Fibroblast of skin of back (primary cell): ENCODE measurements around the gene FOXP3. TPM values are rescaled to one million over a fixed set of nuclear protein-coding genes. Genes with fewer than 3 reads are reported as not detected.
A peak's percentile ranks its signal among the peaks of the same experiment; 100 is the strongest.
"Not testable (repeated sequence)": the region's sequence is repeated elsewhere in the genome, so short reads cannot be mapped to it uniquely, and the experiment has no call there.

Experiments
- DNase-seq: peaks from one replicate; pipeline ENCODE4 v3.0.0-alpha.2; 2013
- polyA plus RNA-seq, 2 experiments: library from polyadenylated mRNA; unstranded; fragments of 120-200 nt; gene quantifications; one replicate each; pipeline ENCODE4 v1.2.1, GENCODE V29; 2013; ENCODE audit not compliant: insufficient read length in 2 of 2

FOXP3 gene
- polyA plus RNA-seq (2013, experiment 1 of 2; ENCODE audit: insufficient read length), result 0.14 TPM
- polyA plus RNA-seq (2013, experiment 2 of 2; ENCODE audit: insufficient read length), result not detected

DNA sequence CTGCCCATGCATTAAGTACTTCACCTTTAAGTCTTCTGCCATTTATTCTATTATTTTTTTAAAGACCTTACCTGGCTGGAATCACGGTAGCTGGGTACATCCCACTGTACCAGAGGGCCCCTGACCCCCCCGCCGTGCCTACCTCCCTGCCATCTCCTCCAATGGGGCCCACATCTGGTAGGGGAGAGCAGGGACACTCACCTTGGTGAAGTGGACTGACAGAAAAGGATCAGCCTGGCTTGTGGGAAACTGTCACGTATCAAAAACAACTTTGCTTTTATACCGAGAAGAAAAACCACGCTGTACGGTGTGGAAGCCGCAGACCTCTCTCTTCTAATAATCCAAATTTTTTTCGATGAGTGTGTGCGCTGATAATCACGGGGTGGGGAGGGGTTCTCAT, at the start of gene FOXP3:
Gene FOXP3, minus strand, starts transcription at position 251 of the 400 bp plus-strand sequence. CDS start 6,205 bp downstream, outside the sequence.
- no peak for DNase-seq

DNA sequence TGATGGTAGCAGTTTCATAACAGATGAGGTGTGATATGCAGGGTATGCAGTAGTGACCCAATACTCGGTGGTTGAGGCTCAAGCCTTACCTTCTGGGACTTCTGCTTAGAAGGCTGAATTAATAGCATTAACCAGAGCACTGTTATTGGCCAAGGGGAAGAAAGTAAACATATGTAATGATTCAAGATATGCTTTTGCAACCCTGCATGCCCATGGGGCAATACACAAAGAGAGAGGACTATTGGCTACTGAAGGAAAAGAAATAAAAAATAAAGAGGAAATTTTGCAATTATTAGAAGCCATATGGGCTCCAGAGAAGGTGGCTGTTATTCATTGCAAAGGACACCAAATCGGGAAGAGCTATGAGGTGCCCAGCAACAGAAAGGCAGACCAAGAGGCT, 47.7 kb upstream of the FOXP3 start:
- no peak for DNase-seq

DNA sequence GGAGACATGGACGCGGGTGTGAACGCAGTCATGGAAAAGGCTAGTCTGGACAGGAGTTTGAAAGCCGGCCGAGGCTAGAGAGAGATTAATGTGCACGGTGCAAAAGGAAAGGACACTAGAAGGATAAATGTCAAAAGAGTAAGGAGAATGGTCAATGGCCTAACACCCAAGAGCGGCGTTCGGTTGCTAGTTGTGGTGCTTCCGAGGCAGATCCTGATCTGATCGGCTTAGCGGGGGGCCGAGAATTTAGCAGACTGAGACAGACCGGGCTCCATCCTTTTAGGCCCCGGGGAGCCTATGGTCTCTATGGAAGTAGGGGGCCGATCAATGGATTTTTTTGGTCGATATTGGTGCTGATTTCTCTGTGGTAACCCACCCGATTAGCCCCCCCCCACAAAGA, 45.9 kb upstream of the FOXP3 start:
- DNase-seq, result no peak

DNA sequence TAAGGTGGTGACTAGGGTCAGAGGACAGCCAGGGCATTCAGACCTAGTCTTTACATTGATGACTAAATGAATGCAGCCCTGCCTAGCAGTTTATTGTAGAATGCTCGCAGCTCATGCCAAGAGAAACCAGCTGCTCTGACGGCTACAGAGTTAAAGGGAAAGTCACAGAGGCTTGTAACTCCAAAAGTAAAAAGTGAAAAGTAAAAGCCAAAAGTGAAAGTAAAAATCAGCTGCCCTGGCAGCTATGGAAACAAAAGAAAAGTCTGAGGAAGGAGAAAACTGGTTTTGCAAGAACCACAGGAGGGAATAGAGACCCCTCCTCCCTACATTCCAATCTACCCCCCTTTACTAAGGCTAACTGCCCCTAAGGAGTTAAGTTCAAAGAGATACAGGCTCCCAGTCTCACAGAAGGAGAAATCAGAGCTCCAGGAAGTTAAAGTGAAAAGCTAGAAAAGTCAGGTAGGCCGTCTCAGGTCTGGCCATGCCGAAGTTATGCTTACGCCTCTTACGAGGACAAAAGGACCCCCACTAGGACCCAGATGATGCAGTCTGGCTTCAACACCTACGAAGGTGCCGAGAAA, 45.0 kb upstream of the FOXP3 start:
- DNase-seq, result peak; percentile 20

- peak; percentile 6 for DNase-seq
Measured at GRCh38 chrX:49308604-49309269, 44.2 kb upstream of the FOXP3 start.

GRCh38 chrX:49307775-49308174, 43.3 kb upstream of the FOXP3 start:
- not testable (repeated sequence) for DNase-seq

DNA sequence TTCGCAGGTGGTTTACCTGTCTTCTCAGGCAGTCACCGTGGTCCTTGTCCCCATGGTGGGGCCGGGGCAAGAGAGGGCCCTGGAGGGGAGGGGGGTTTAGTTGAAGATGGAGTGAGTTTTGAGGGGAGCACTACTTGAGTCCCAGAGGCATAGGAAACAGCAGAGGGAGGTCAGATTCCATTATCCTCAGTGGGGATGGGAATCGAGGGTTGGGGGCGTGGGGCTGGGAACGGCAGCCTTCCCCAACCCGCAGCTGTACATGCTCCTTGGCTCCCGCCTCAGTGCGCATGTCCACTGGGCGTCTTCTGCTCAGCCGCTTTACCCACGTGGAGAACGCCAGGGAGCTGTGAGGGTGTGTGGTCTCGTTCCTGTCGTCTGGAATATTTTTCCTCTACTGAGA, 38.8 kb upstream of the FOXP3 start, which contains the start of gene GAGE10:
Gene GAGE10, plus strand, starts transcription at position 301 of the 400 bp plus-strand sequence. CDS start 1,214 bp downstream, outside the sequence.
- DNase-seq, result no peak

DNA sequence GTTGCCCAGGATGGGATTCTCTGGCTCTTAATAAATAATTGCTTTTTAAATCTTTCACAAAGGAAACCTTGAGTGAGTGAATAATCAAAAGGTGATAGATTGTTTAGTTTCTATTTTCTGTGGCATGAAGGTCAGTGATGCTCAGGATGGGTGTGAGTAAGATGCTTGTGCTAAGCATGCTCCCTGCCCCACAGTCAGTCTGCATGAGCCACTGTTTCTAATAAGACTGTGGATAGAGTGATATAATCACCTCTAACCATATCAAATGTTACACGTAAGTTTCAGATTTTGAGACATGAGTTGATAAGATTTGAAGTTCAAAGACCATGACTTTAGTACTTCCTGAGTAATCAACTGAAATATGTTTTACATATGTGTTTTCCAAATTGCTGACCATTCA, 36.2 kb upstream of the FOXP3 start:
- no peak for DNase-seq

GRCh38 chrX:49299293-49299692, 34.8 kb upstream of the FOXP3 start:
- DNase-seq, result not testable (repeated sequence)

- no peak for DNase-seq
Measured at GRCh38 chrX:49292400-49293362, 28.2 kb upstream of the FOXP3 start.

GRCh38 chrX:49291615-49292337, 27.3 kb upstream of the FOXP3 start:
- DNase-seq, result peak; percentile 42

DNA sequence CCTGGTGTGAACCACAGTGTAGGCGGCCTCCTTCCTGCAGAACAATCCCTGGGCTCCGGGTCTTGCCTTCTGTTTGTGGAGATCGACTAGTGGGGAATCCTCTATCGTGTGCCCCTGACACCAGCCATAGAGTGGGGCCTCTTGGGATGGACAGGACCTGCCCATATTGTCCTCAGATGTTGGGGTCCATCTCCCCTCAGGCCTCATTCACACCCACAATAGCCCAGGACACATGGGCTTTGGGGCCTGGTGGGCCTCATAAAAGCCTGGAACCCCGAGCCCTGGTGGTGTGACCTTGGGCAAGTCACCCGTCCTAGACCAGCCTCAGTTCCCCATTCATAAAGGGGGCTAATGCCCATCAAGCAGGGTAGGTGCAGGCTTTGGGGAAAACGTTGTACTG, 25.7 kb upstream of the FOXP3 start:
- DNase-seq, result no peak

DNA sequence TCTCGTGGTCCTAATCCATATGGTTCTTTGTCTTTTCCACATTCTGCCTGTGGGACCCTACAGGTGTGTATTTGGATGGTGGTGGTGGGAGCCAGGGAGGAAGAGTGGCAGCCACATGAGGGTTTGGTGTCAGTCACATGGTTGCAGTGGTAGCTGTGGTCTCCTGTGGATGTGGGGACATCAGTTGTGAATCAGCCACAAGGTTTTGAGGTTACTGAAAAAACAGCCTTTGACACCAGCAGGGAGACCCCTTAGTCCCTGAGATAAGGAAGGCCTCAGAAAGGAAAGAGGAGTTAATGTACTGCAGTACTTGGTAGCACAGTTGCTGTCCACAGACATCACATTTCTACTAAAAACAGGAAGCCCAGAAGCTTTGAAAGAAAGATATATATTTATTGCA, 23.2 kb upstream of the FOXP3 start:
- no peak for DNase-seq

DNA sequence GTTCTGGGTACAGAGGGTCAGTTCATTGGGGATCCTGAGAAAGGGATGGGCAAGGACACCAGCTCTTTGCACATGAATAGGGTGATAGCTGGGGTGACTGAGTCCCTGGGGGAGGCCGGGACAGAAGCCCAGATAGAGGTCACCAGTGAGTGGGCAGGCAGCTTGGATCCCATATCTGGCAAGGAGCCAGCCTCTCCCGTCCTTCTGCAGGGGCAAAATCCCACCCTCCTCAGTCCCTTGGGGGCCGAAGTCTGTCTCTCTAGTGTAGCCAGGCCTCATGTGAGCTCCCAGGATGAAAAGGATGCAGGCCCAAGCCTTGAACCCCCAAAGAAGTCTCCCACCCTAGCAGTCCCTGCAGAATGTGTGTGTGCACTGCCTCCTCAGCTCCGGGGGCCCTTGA, 22.1 kb upstream of the FOXP3 start:
- no peak for DNase-seq

- no peak for DNase-seq
Measured at GRCh38 chrX:49286136-49286535, 21.6 kb upstream of the FOXP3 start.

DNA sequence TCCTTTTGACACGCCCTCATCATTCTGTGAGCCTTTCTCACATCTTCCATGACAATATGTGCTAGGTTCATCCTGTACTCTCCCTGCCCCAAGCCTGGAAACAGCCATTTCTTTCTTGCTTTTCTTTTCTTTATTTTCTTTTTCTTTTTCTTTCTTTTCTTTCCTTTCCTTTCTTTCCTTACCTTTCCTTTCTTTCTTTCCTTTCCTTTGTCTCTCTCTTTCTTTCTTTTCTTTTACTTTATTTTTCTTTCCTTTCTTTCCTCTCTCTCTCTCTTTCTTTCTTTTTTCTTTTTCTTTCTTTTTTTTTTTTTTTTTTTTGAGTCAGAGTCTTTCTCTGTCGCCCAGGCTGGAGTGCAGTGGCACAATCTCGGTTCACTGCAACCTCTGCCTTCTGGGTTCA, 19.7 kb upstream of the FOXP3 start:
- no peak for DNase-seq

DNA sequence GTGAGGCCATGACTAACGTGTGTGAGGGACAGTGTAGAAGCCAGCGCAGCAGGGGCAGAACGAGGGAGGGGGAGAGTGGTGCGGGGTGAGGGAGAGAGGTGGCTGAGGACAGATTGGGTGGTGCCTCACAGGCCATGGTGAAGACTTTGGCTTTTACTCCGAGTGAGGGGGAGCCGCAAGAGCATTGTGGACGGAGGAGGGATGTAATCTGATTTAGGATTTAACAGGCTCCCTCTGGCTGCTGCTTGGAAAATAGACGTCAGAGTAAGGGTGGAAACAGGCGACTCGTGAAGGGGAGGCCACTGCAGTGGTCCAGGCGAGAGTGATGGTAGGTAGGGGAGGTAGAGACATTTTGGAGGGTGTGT, 18.1 kb upstream of the FOXP3 start:
- DNase-seq, result peak; percentile 15

GRCh38 chrX:49278081-49278480, 13.6 kb upstream of the FOXP3 start:
- DNase-seq, result no peak

- no peak for DNase-seq
Measured at GRCh38 chrX:49277535-49277830, 13.0 kb upstream of the FOXP3 start.

DNA sequence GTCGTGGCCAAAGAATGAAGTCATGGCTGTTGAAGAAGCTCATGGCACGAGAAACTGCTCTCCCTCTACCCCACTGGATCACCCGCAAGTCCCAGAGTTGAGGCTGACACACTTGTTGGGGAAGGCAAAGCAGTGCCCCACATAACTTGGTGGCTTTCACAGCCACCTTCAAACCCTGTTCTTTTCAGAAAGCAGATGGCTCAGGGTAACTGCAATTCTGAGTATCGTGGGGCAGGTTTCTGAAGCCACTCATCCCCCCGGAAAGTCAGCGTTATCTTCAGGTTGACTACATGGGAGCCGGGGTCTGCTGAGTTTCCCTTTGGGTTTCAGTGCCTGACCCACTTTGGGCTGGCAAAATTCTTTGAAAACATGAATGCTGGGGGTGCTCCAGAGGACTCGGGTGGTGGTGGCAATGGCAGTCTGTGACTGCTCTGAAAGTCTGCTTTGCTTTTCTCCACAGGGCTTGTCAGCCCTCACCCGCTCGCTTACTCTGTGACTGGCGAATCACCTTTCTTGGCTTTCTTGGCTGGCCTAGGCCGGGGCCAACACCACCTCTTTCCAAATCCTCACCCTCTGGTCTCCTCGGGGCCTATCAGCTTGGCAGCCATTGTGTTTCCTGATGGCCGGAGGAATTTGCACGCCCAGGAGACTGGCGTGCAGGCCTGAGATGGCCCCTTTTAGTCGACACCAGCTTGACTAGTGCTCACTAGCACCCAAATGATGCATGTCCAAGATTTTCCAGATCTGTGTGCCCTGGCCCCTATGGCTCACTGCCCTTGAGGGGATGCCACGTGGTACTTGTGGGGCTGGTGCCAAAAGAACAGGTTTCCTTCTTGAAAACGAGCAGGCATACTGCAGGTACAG, 12.4 kb upstream of the FOXP3 start:
- DNase-seq, result no peak

DNA sequence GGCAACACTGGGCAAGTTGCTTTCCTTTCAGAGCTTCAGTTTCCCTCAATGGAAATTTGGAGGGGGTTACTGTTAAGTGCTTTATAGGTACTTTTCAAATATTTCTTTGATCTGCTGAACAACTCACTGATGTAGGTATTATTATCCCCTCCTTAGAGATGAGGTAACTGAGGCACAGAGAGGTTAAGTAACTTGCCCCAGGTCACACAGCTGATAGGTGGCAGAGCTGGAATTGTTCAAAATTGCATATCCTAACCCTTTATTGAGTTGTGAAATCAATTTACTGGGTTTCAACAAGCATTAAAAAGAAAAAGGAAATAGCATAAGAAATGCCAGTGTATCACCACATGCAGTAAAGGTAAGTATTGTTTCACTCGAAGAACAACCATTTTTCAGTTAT, 11.7 kb upstream of the FOXP3 start:
- no peak for DNase-seq
